GM19397 (cell line): Measurements from ENCODE around the gene MYH3.

ENCODE experiments used
- ATAC-seq: cut with Tn5 transposase; IDR thresholded peaks from one replicate; pipeline ENCODE4 v1.9.1; 2021; ENCODE audit warnings: mild to moderate bottlenecking, moderate library complexity; ENCODE audit not compliant: unreplicated experiment

MYH3 gene

DNA sequence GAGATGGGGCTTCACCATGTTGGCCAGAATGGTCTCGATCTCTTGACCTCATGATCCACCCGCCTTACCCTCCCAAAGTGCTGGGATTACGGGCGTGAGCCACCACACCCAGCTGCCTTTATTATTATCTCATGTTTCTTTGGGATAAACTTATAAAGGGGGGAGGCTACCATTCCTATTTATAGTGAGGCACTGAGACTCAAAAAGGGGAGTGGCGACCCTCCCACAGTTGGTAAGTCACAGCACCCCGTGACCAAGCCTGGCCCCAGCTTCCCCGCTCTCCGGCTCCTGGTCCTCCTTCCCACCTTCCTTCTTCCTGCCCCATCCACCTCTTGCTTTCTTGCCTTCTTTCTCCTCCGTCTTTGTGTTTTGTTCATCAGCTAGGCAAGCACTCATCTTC is 5.2 kb downstream of the MYH3 start:
- ATAC-seq: no peak

DNA sequence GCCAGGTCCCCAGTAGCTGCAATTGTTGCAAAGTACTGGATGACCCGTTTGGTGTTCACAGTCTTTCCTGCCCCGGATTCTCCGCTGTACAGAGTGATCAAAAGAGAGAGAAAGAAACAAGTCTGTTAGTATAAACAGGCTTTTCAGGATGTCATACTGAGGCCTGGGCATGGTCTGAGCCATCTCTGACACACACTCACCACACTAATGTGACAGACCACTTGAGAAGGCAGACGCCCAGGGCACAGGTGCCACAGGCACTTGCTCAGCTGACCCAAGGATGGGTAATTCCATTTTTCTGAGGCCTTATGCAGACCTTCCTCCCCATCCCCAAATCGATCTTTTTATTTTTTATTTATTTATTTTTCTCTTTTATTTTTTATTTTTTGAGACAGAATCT is 7.5 kb downstream of the MYH3 start:
- ATAC-seq: no peak

DNA sequence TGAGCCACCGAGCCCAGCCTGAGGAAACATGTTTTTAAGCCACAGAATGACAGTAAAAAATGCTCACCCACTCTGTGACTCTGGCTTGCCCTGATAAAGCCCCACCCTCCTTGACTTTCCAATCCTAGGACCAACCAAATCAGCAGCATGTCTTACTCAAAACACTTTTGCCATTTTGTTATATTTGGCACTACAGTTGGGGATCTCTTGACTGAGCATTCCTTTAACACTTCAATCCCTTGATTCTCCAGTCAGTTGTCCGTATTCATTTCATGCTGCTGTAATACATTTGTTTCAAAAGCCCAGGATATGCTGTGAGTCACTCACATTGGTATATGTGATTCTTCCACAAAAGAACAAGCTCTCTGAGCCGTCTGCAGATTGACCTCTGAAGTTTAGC is 8.2 kb downstream of the MYH3 start:
- ATAC-seq: no peak

DNA sequence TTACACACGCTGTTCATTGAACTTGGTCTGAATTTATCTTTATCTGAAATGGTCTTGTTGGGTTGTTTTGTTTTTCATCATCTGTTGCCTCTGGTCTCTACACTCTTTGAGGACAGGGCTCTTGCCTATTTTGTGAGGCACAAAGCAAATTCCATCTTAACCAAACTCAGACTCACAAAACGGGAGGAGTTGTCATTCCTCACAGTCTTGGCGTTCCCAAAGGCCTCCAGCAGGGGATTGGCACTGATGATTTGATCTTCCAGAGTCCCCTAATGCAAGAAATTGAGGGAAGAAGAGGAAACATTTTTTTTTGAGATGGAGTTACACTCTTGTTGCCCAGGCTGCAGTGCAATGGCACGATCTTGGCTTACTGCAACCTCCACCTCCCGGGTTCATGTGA is 8.7 kb downstream of the MYH3 start:
- no peak for ATAC-seq

DNA sequence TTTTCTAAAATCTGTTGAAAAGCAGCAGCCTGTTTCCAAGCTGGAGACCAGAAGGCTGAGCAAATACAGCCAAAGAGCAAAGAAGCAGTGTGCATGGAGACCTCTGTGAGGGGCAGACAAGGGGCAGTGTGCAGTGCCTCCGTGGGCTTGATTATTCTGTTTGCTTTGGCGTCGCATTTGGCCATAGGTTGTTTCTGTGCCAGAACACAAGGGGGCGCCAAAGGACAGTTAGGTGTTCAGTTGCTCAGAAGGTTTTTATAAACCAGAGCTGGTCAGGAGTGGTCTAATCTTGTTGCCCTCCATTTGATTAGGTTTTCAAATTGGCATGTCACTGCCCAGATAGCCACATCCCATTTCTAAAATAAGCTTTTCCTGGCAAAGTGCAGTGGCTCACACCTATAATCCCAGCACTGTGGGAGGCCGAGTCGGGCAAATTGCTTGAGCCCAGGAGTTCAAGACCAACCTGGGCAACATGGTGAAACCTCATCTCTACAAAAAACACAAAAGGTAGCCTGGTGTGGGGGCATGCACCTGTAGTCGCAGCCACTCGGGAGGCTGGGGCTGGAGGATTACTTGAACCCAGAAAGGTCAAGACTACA is 10.6 kb downstream of the MYH3 start:
- no peak for ATAC-seq

DNA sequence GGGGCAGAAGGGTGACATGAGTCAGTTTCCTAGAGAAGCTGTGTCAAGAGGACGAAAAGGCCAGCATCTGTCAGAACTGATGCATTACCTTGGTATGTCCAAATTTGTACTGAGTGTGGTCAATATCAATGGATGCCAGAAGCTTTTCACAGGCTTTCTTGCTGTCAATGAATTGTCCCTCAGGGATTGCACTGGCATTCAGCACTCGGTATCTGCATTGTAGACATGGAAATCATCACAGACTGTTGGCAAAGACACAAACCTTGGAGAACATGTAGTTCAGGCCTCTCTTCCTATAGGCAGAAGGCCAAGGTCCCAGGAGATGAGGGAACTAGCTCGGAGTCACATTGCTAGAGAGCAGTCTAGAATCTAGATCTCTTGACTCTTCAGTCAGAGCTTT is 16.6 kb downstream of the MYH3 start:
- ATAC-seq: no peak

DNA sequence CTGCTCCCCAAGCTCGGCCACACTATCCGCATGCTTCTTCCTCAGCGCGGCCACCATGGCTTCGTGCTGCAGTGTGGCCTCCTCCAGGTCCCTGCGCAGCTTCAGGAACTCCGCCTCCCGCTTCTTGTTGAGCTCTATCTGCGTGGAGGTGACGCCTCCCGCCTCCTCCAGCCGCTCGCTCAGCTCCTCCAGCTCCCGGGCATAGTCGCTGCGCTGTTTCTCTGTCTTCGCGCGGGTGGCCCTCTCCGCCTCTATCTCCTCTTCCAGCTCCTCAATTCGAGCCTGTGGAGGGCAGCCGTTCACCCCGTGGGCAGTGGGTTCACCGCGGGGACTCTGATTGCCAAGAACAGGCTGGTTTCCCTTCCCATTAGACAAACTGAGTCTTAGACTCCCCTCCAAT is 19.0 kb downstream of the MYH3 start:
- no peak for ATAC-seq

DNA sequence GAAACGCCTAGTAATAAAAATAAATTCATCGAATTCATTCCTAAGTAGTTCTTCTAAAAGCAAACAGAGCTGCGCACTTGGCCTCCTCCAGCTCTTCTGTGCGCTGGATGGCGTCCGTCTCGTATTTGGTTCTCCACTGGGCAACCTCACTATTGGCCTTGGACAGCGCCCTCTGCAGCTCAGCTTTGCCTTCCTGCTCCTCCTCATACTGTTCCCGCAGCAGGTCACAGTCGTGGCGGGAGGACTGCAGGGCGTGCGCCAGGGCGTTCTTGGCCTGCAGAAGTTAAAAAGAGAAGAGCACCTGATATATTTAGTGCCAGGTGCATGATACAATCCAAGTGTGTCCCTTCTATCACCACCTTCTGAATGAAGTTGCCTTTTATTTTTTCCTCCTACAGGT is 21.8 kb downstream of the MYH3 start:
- ATAC-seq: no peak

DNA sequence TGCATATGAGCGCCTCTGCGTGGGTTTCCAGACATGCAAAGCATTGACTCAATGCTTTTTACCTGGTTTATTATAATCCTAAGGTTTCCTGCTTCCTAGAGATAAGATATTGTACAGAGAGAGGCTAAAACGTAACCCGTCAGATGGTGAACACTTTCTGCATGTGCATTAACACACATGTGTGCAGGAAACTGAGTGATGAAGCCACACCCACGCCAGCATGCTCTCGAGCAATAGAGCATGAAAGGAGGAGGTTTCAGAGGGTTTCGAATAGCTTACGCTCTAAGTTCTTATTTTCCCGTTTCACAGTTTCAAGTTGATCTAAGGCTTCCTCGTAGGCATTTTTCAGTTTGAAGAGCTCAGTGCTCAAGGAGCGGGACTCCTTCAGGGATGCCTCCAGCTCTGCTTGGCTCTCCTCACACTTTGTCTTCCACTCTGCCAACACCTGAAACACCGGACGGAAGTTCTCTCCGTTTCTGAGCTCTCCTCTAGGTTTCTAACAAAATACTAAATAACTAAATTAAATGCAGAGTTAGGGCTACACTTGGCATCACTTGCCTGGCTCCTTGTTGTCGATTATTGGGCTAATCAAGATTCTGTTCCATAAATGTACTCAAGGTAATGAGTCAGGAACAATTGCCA is 23.2 kb downstream of the MYH3 start:
- peak; percentile 96 for ATAC-seq

DNA sequence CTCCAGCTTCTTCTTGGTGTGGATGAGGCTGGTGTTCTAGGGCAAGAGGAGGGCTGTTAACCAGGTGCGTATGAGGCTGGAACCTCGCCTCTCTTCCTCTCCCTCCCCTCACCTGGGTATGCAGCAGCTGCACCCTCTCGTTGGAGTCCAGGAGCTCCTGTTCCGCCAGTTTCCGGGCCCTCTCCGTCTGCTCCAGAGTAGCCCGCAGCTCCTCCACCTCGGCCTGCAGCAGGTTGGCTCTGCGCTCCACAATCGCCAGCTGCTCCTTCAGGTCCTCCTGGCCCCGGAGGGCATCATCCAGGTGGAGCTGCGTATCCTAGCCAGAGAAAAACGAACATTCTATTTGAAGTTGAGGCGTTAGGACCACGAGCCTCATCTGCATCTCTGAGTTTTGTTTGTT is 25.4 kb downstream of the MYH3 start:
- ATAC-seq: no peak

DNA sequence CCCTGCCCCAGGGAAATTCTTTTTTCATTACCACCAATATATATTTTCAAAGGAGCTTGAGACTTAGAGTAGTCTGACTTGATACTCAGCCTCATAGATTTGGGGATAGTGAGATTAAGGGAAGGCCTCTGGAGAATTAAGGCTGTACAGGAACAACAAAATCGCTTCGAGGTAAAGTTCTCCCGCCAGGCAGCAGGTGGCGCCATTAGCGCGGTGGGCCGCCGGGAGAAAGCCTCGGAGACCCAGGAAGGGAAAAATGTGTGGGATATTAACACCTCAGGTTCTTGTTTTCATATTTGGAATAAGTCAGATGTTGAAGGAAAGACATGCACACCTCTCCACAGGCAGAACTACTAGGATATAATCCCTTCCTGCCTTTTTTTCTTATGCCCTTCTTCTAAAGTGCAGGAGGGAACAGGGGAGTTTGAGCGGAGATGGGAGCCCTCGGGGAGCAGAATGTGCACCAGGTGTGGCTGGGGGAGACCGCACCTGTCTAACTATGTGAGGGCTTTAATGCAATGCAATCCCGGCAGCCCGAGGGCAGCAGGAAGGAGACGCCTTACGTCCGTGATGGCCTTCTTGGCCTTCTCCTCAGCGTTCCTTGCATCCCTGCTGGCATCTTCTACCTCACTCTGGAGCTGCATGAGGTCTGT is 25.9 kb downstream of the MYH3 start:
- ATAC-seq: no peak

DNA sequence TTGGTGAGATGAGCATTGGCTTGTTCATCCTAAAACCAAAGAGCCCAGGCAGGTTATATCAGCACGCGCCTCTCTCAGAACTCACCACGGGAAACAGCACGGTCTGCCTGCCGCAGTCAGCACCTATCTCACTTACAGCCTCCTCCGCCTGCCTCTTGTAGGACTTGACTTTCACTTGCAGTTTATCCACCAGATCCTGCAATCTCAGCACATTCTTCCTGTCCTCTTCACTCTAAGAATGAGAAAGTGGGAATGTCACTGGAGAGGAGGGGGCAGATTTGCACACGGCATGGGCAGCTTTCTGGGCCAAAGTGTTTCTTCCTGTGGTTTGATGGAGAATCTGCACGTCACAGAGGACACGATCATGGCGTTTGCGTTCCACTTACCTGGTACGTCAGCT is 27.4 kb downstream of the MYH3 start:
- no peak for ATAC-seq

DNA sequence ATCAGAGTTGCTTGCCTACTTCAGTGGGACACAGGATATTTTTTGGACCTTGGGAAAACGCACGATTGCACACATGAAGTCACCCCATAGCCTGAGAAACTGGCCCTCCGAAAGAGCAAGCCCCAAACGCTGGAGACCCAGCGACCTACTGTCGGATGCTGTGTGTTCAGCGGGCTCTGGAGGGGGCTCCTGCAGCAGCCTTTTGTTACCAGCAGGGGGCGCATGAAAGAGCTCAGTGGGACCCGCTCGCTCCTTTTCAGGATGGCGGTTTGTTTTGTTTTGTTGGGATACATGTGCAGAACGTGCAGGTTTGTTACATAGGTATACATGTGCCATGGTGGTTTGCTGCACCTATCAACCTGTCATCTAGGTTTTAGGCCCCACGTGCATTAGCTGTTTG is 28.4 kb downstream of the MYH3 start:
- no peak for ATAC-seq

DNA sequence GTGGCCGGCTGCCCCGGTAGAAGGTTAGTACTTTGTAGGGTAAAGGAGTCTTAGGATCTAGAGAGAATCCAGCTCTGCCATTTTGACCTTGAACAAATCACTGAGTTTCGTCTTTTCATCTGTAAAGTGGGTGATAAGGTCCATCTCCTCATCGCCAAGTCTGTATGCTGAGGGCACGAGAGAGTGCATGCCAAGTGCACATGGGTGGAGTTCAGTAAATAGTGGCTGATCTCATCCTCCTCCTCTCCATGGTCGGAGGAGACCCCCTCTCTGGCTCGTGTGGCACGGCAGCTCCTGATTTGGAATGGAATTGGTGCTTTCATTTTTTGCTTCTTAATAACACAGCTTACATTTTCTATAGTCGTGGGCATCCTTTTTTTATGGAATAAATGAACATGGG is 30.7 kb downstream of the MYH3 start:
- no peak for ATAC-seq

DNA sequence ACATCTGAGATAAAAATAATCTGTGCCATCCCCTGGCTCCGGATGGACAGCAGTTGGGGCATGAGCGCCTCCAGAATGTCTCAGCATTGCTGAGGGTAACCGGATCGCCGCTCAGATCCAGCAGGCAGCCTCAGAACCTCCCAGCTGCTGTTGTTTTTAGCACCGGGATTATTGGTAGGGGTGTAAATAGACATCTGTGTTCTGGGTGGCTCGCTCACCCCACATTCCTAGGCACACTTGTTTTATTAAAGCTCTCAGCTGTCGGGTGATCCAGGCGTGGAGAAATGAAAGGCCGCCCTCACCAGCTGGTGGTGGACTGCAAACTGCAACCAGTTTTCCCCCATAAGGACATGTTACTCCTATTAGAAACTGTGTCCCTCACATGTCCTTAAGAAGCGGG is 32.1 kb downstream of the MYH3 start:
- ATAC-seq: no peak

DNA sequence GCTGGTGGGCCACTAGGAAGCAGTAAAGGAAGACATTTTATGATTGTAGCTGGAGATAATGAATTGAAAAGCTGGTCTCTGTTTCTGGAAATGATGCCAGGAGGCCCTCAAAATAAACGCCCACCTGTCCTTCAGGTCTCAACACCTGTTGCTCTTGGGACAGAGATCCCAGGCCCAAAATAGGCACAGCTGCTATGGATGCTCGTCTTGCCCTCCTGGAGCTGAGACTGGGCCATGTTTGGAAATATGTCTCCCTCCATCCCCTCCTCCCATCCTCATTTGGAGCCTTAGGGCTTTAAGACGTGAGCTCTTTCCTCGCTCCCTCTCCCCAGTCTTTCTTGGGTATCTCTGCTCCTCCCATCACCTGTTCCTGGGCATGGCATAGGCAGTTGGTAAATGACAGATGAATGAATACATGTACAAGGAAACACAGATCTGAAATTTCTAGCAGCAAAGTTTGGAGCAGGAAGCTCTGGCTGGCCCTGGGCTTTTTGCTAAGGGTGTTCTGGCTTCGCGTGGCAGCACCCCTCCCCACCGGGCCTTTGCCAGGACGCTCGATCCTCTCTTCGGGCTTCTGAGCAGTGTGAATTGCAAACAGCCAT is 33.3 kb downstream of the MYH3 start:
- ATAC-seq: no peak

DNA sequence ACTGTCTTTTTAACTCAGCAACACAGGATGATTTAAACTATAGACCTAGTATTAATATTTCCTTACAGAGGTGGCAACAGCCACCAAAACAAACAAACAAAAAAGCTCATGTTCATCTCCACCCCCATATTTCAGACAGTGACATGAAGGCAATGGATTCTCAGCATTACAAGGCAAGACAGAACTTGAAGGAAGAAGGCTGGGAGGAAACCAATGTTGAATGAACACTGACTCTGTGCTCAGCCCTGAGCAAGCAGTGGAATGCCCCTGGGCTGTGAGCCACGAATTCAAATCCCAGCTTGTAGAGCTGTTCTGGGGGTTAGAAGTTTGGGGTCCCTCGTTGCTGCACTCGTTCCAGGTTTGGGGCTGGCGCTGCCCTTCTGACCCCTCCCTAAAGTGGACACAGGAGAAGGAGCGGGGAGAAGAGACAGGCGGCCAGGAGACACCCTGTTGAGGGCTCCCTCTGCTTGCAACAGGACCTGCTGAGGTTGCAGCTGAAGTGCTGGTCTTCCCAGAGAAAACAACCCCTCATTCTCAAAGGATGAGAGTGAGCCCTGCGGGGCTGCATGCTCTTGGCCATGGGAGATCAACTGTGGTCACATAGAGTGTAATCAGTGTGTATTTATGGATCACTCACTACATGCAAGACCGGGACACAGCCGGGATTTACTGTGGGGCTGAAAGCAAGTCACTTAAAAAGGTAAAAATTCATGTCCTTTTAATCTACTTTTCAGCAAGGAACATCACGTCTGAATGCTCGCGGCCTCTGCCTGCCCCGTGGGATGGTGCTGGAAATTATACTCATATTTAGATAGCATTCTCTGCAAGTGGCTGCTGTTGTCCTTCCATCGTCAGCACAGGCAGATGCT is 34.3 kb downstream of the MYH3 start:
- ATAC-seq: no peak

DNA sequence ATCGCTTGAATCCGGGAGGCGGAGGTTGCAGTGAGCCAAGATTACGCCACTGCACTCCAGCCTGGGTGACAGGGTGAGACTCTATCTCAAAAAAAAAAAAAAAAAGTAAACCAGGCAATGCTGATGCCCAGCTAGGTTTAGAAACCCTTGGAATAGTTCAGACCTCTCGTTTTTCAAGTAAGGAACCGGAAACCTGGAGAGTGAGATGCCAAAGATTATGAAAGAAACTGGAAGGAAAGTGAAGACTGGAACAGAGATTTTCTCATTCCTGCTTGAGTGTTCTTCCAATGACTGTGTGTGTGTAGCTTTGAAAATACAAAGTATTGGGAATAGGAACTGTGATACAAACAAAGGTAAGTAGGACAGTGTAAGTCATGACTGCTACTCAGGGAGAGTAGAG is 35.7 kb downstream of the MYH3 start:
- no peak for ATAC-seq

DNA sequence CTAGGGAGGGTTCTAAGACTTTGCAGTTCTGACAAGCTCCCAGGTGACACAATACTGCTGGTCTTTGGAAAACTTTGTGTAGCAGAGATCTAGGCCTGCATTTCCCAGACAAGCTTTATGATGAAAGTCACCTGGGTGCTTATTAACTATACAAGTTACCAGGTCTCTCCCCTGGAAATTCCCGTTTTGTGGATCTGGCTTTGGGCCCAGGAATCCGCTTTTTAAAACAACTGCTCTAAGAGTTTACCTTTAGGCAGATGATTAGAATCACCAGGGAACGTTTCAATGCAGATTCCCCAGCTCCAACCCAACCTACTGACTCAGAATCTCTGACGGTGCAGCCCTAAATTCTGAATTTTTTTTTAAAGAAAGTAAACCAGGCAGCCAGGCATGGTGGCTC is 36.3 kb downstream of the MYH3 start:
- no peak for ATAC-seq

DNA sequence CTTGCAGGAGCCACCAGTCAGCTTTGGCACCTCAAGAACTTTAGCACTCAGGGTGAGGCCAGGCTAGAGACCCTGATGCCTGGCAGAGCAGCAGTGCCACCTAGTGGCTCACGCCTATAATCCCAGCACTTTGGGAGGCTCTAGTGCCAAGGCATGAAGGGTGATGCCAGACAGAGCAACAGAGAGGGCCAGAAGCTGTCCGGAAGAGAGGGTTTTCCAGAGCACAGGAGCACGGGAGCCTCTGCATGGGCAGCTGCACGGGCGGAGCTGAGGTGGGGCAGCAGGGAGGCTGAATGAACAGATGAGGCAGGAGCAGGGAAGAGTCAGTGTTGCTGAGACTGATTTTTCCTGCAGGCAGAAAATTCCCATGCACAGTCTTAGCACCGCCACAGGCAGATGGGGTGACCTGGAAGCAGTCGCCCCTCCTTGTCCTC is 38.9 kb downstream of the MYH3 start:
- peak; percentile 66 for ATAC-seq

DNA sequence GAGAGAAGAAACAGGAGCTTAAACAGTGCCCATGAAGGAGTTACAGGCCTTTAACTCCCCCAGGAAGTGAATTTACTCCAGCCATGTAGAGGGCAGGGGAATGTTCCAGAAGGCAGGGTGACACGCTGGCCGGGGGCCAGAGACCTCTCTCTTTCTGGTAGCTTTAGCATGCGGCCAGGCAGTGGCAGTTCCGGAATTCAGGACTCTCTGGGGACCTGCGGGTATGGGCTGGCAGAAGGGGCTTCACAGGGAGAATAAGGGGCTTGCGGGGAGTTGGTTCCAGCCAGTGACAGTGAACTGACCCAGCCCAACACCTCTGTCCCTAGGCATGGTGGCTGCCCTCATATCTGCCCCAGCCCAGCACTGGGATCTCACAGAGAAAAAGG is 40.0 kb downstream of the MYH3 start:
- ATAC-seq: no peak
